Nephron progenitor cell (in vitro differentiated cells): ENCODE data around the gene ZPBP2.

Source experiments
- DNase-seq: peaks from one replicate; pipeline ENCODE4 v3.0.0; 2021
- H3K27ac Mint-ChIP-seq: 2 replicates; pipeline ENCODE4 v1.8.0; 2021; ENCODE audit warnings: mild to moderate bottlenecking, moderate library complexity, mixed read lengths
- H3K27me3 Mint-ChIP-seq: 2 replicates; pipeline ENCODE4 v1.8.0; 2021; ENCODE audit warnings: mild to moderate bottlenecking, low read depth, mixed read lengths; ENCODE audit not compliant: poor library complexity
- H3K36me3 Mint-ChIP-seq: 2 replicates; pipeline ENCODE4 v1.8.0; 2021; ENCODE audit warnings: low read depth, mixed read lengths
- H3K4me1 Mint-ChIP-seq: 2 replicates; pipeline ENCODE4 v1.8.0; 2021; ENCODE audit warnings: mixed read lengths
- H3K4me3 Mint-ChIP-seq: 2 replicates; pipeline ENCODE4 v1.8.0; 2021; ENCODE audit warnings: mild to moderate bottlenecking, moderate library complexity, mixed read lengths
- H3K9me3 Mint-ChIP-seq: 2 replicates; pipeline ENCODE4 v1.8.0; 2021; ENCODE audit warnings: mild to moderate bottlenecking, moderate library complexity, mixed read lengths
- CTCF ChIP-seq: fragments of 200-600 bp; sonication (generic); IDR thresholded peaks from 2 replicates; pipeline ENCODE4 v1.5.0; 2021; ENCODE audit warnings: antibody characterized with exemption

ZPBP2 gene

DNA sequence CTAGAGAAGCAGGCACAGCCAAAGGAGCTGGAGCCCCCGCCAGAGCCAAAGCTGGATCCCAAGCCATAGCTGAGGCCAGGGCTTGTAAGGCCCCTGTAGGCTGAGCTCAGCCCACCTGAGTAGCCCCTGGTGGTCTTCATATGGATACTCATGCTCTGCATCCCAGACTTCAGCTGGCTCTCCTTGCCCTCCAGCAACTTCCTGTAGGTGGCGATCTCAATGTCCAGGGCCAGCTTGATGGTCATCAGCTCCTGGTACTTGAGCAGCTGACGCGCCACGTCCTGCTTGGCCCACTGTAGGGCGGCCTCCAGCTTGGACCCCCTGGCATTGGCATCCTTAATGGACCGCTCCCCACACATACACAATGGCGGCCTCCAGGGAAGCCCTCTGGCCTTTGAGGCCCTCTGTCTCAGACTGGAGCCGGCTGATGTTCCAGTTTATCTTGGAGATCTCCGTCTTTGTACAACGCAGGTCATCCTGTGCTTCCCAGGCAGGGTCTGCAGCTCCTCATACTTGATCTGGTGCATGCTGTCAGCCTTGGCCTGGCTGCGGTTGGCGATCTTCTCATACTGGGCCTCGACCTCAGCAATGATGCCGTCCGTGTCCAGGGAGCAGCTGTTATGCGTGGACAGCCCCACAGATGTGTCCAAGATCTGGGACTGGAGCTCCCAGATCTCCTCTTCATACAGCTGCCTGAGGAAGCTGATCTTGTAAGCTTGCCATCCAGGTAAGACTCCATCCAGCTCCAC, 32.8 kb upstream of the ZPBP2 start:
- H3K36me3 Mint-ChIP-seq: peaks cover 8% of the 10 kb centered on the region
- peaks cover 44% of the 10 kb centered on the region for H3K27me3 Mint-ChIP-seq
- no peak for TF ChIP-seq CTCF
- no peaks in the 10 kb centered on the region for H3K4me1 Mint-ChIP-seq
- DNase-seq: no peak
- no peak overlapping the region for H3K27ac Mint-ChIP-seq
- no peak overlapping the region for H3K4me3 Mint-ChIP-seq
- H3K9me3 Mint-ChIP-seq: peaks cover 43% of the 10 kb centered on the region

GRCh38 chr17:39836117-39836516, 31.9 kb upstream of the ZPBP2 start:
- Mint-ChIP-seq H3K9me3 (peaks cover 43% of the 10 kb centered on the region), H3K27me3 (peaks cover 48% of the 10 kb centered on the region), H3K36me3 (peaks cover 8% of the 10 kb centered on the region), H3K27ac (no peak overlapping the region), H3K4me3 (no peak overlapping the region), H3K4me1 (no peaks in the 10 kb centered on the region)
- DNase-seq: no peak
- no peak for TF ChIP-seq CTCF

DNA sequence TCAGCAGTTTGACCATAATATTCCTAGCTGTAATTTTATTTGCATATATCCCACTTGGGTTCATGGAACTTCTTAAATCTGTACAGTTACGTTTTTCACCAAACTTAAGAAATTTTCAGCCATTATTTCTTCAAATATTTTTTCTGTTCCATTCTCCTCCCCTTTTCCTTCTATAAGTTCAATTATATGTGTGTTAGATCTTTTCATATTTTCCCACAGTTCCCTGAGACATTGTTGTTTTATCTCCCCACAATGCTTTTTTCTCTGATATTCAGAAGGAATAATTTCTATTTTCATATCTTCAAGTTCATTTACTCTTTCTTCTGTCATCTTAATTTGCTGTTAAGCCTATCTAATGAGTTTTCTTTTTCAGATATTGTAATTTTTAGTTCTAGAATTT, 29.9 kb upstream of the ZPBP2 start:
- H3K4me1 Mint-ChIP-seq: no peaks in the 10 kb centered on the region

DNA sequence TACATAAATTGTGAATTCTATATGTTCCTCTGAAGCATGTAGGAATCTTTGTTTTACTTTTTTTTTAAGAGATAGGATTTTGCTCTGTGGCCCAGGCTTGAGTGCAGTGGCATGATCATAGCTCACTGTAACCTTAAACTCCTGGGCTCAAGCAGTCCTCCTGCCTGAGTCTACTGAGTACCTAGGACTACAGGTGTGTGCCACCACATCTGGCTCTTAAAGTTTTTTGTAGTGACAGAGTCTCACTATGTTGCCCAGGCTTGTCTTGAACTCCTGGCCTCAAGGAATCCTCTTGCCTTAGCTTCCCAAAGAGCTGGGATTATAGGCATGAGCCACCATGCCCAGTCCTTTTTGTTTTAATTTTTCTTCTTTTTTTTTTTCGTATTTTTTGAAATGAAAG, 29.2 kb upstream of the ZPBP2 start:
- Mint-ChIP-seq H3K27me3 (peaks cover 57% of the 10 kb centered on the region), H3K4me3 (no peak overlapping the region), H3K27ac (no peak overlapping the region), H3K4me1 (no peaks in the 10 kb centered on the region), H3K36me3 (peaks cover 8% of the 10 kb centered on the region), H3K9me3 (peaks cover 43% of the 10 kb centered on the region)
- no peak for TF ChIP-seq CTCF
- no peak for DNase-seq

More for the DNA sequence above, 29.9 kb upstream of the ZPBP2 start:
- no peak for DNase-seq
- H3K27ac Mint-ChIP-seq: no peak overlapping the region
- no peak for TF ChIP-seq CTCF
- no peak overlapping the region for H3K4me3 Mint-ChIP-seq
- peaks cover 53% of the 10 kb centered on the region for H3K27me3 Mint-ChIP-seq
- peaks cover 8% of the 10 kb centered on the region for H3K36me3 Mint-ChIP-seq
- H3K9me3 Mint-ChIP-seq: peaks cover 43% of the 10 kb centered on the region

DNA sequence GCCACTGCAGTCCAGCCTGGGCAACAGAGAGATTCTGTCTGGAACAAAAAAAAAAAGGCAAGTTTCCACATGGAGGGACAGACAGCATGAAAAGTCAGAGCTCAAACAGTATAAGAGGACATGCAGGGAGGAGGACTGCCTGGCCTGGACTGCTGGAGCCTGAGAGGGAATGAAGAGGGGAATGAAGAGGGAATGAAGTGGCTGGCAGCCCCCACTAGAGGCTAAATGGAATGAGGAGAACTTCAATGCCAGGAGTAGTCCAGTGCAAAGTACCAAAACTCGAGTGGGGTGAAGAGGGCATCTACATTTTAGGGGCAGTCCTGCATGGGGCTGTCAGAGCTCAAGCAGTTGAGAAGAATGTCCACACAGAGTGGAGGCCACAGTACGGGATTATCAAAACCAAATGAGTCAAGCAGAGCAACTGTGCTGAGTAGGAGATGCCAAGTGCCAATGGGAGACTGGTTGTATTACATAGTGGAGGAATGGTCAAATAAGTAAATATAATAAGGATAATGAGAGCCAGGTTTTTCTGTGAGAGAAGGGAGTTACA, 26.8 kb upstream of the ZPBP2 start:
- Mint-ChIP-seq H3K9me3 (peaks cover 26% of the 10 kb centered on the region), H3K27me3 (peaks cover 53% of the 10 kb centered on the region), H3K27ac (no peak overlapping the region), H3K36me3 (peaks cover 8% of the 10 kb centered on the region), H3K4me1 (no peaks in the 10 kb centered on the region), H3K4me3 (no peak overlapping the region)
- no peak for TF ChIP-seq CTCF
- DNase-seq: no peak
